Activated CD4-positive, alpha-beta T cell treated with anti-CD3 and anti-CD28 coated beads for 24 hours (primary cell): ENCODE data around the gene PPARD.
"Not testable (repeated sequence)": the region's sequence is repeated elsewhere in the genome, so short reads cannot be mapped to it uniquely, and the experiment has no call there.

Experiments
- DNase-seq, 2 donors: peaks; one replicate each; pipeline ENCODE4 v3.0.0-alpha.2; 2020; ENCODE audit warnings: low read depth in 2 of 2

Gene PPARD

GRCh38 chr6:35406711-35407485 lies 64.5 kb downstream of the PPARD start:
- DNase-seq: no peak

GRCh38 chr6:35409245-35409644 lies 66.9 kb downstream of the PPARD start:
- DNase-seq: no peak

- DNase-seq: no peak
Observed at GRCh38 chr6:35410131-35410530, 67.8 kb downstream of the PPARD start.

- DNase-seq: no peak
Observed at GRCh38 chr6:35411066-35411465, 68.7 kb downstream of the PPARD start.

GRCh38 chr6:35412102-35412501 lies 69.7 kb downstream of the PPARD start:
- DNase-seq: no peak

GRCh38 chr6:35413911-35414310 lies 71.6 kb downstream of the PPARD start:
- no peak for DNase-seq

GRCh38 chr6:35415065-35415891 lies 72.9 kb downstream of the PPARD start:
- no peak for DNase-seq

- no peak for DNase-seq
Observed at GRCh38 chr6:35417979-35418661, 75.8 kb downstream of the PPARD start.

GRCh38 chr6:35419417-35419816 lies 77.1 kb downstream of the PPARD start:
- DNase-seq: no peak

- no peak for DNase-seq
Observed at GRCh38 chr6:35419961-35420360, 77.6 kb downstream of the PPARD start.

- DNase-seq: no peak
Observed at GRCh38 chr6:35425284-35425683, 82.9 kb downstream of the PPARD start.

GRCh38 chr6:35426074-35426473 lies 83.7 kb downstream of the PPARD start:
- DNase-seq: no peak

GRCh38 chr6:35427435-35427834 lies 85.1 kb downstream of the PPARD start:
- no peak for DNase-seq

GRCh38 chr6:35427851-35428321 lies 85.5 kb downstream of the PPARD start:
- no peak for DNase-seq

GRCh38 chr6:35428421-35429149 lies 86.2 kb downstream of the PPARD start:
- no peak for DNase-seq

- DNase-seq: no peak
Observed at GRCh38 chr6:35429463-35429862, 87.1 kb downstream of the PPARD start.

GRCh38 chr6:35432291-35432690 lies 89.9 kb downstream of the PPARD start:
- no peak for DNase-seq

- DNase-seq: not testable (repeated sequence)
Observed at GRCh38 chr6:35432702-35433101, 90.3 kb downstream of the PPARD start.

- no peak for DNase-seq
Observed at GRCh38 chr6:35435074-35435837, 92.9 kb downstream of the PPARD start.

GRCh38 chr6:35436071-35436857 lies 93.9 kb downstream of the PPARD start:
- DNase-seq: no peak
